Stimulated activated CD8-positive, alpha-beta memory T cell treated with anti-CD3 and anti-CD28 coated beads, Interleukin-12 subunit alpha, Interleukin-12 subunit beta, amount 100 ng/mL, for 4 hours (primary cell): Measurements from ENCODE around the gene SUCLG2.

Source experiments
- DNase-seq: peaks from one replicate; pipeline ENCODE4 v3.0.0-alpha.2; 2020; ENCODE audit warnings: low read depth

The SUCLG2 gene

DNA sequence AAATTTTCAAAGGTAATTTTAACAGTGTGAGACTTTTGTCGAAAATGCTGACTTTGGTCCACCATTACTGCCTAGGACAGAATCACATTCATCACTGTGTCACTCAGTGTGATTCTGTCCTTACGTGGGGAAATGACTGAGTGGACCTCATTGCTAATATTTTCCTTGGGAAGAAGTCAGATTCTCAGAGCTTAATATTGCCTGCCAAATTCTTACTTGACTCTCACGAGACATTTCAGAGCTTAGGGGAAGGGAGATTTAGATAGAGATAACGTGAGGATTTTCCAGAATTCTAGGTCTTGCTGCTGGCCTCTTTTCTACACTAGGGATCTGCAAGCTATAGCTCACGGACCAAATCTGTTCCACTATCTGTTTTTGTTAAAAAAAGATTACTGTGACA, 270.4 kb downstream of the SUCLG2 start:
- DNase-seq: no peak

GRCh38 chr3:67383379-67383778, 271.0 kb downstream of the SUCLG2 start:
- no peak for DNase-seq

DNA sequence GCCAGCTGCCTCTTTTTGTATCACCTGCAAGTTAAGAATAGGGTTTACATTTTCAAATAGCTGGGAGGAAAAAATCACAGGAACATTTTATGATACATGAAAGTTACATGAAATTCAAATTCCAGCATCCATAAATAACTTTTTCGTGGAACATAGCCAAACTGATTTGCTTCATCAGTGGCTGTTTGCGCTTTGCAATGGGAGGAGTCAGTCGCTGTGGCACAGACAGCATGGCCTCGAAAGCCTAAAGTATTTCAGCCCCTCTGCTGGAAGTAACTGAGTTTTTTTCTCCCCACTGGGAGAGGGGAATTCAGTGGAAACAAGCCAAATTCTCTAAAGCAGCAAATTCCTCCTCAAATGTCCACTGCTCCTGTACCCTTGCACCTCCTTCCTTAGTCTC, 271.9 kb downstream of the SUCLG2 start:
- no peak for DNase-seq

- DNase-seq: no peak
These were observed 272.6 kb downstream of the SUCLG2 start for GRCh38 chr3:67381667-67382272.

DNA sequence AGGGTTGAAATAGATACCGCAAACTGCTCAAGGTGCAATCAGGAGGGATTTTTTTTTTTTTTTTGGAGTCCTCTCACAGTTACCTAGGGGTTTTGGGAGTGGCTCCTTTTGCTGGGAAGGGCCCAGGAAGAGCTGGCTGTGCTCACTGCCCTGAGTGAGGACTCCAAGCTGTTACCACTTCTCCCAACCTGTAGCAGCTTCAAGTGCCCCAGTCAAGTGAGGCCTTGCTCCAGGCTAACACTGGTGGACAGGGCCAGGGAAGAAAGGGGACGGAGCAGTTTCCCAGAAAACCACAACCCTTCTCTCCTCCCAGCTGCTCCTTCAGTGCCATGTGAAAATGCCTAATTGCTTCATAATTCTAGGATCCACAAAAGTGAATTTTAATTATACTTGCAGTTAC, 274.3 kb downstream of the SUCLG2 start:
- no peak for DNase-seq

DNA sequence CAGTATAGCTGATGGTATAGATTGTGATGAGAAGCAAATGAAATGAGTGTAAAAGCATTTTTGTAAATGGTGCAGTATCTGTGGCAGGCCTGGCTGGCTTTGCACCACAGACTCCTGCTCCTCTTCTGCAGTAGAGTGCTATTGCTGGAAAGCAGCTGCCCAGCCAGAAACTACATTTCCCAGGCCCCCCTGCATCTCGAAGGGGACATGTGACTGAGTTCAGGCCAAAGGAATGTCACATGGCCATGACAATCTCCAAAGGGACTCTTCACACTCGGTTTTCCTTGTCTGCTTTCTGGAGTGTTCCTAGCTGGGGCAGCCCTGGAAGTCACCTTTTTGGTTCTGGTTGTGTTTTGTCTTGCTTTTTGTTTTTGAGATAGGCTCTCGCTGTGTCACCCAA, 277.1 kb downstream of the SUCLG2 start:
- no peak for DNase-seq

DNA sequence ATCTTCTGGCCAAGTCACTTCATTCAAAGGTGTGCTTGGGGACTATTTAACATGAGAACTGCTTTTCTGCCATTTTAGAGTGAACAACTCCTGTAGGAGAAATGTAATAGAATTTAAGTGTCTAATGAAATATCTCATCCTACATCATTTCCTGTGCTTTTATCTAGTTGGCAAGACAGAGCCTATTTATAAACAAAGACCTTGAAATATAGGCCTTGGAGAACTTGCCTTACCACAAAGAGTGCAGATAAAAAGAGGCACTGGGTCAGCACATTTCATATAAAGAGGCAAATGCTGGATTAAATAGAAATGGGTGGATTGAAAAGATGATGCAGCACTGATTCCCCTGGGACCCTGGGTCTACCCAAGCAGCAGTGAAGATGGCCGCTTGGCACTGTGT, 278.0 kb downstream of the SUCLG2 start:
- DNase-seq: no peak

DNA sequence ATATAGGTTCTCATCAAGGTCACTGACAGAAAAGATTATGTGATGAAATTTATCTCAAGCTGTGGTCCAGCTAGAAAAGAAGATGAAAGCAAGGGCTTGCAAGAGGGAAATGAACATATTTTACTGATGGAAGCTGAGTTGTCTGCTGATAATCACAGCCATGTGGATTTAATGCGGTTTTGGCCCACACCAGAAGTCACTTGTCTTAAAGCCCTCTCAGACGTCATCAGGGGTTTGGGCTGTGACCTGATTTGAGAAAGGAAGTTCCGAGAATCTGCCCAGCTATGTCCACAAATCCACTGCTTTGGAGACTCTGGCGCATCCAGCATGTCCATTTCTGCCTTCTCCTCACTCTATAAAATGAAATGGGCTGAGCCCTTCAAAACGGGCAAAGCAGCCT, 278.4 kb downstream of the SUCLG2 start:
- no peak for DNase-seq

GRCh38 chr3:67362686-67363085, 291.7 kb downstream of the SUCLG2 start:
- no peak for DNase-seq

- no peak for DNase-seq
These were observed 292.6 kb downstream of the SUCLG2 start for GRCh38 chr3:67361770-67362169.

DNA sequence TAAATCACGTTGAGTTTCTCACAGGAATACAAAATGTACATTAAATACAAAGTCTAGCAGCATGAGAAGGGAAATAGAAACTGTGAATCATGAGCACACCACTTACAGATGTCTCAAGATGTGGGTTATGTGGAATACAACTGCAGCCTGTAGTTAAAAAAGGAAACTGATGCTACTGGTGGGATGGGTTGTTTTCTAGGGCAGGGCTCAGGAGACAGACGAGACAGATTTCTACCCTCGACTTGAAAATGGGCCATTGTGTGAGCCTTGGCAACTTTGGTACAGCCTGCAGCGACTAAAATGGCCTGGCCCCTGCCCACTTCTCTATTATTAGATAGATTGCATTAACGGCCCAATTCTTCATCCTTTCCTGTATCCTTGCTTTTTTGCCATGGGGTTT, 293.1 kb downstream of the SUCLG2 start:
- no peak for DNase-seq

GRCh38 chr3:67357610-67358458, 296.6 kb downstream of the SUCLG2 start:
- no peak for DNase-seq

DNA sequence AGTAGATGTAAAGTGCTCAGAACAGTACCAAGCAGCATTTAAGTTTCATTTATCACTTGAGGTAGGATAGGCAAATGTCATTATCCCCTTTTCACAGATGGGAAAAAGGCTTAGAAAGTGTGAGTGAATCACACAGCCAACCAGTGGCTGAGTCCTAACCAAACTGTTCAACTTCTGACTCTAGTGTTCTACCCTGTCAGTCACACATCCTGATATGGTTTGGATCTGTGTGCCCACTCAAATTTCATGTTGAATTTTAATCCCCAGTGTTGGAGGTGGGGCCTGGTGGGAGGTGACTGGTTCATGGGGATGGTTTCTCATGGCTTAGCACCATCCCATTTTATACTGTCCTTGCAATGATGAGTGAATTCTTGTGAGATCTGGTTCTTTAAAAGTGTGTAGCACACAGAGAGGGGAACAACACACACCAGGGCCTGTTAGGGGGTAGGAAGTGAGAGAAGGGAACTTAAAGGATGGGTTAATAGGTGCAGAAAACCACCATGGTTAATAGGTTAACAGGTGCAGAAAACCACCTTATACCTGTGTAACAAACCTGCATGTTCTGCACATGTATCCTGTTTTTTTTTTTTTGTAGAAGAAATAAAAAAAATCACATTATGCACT, 304.7 kb downstream of the SUCLG2 start:
- no peak for DNase-seq

DNA sequence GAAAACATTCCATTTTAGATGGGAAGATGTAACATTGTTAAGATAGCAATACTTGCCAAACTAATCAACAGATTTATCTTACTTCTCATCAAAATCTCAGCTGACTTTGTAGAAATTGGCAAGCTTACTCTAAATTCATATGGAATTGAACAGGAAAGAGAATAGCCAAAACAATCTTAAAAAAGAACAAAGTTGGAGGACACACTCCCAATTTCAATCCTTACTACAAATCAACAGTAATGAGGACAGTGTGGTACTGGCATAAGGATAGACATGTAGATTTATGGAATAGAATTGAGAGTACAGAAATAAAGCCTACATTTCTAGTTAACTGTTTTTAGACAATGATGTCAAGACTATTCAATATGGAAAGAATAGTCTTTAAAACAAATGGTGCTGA, 308.3 kb downstream of the SUCLG2 start:
- no peak for DNase-seq

DNA sequence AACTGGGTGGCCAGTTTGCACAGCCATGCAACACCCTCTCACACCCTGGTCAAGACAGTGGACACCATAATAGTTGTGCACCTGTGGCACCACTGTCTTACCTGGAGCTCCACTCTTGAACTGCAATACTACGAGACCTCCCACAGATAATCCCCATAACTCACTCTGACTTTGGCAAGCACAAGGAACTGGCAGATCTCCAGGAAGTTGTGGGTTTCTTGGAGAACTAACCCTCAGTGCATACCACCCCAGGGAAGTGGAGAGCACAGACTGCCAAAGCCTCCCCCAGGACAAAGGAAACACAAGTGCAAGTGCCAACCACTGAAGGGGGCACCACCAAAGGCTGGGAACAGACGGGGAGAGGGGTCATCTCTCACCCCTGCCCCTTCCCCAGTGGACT, 318.6 kb downstream of the SUCLG2 start:
- DNase-seq: no peak

GRCh38 chr3:67334588-67334987, 319.8 kb downstream of the SUCLG2 start:
- no peak for DNase-seq

GRCh38 chr3:67329358-67329757, 325.1 kb downstream of the SUCLG2 start:
- no peak for DNase-seq

DNA sequence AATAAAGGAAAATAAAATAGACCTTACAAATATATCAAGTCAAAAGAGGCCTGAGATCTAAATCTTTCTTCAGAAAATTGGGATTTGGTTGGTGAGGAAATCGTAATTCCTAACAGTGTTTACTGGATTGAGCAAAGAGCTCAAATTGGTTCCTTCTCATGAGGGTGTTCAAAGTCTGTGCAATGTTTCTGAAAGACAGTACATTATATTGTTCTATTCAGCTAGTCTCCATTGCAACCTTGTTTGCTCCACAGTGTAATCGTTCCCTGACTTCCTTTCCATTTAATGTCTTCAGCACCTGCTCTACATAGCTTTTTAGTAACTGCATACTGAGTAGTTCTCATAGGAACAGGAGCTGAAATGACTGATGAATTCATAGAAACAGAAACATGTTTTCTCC, 326.8 kb downstream of the SUCLG2 start:
- DNase-seq: no peak

DNA sequence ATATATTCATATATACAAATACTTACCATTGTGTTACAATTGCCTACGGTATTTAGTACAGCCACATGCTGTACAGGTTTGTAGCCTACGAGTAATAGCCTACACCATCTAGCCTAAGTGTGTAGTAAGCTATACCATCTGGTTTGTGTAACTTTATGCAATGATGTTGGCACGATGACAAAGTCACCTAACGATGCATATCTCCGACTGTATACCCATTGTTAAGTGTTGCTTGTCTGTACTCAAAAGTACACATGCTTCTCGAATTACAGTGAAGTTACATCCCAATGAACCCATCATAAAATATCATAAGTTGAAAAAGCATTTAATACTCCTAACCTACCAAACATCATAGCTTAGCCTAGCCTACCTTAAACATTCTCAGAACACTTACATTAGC, 329.2 kb downstream of the SUCLG2 start:
- DNase-seq: no peak
